Activated CD8-positive, alpha-beta memory T cell treated with anti-CD3 and anti-CD28 coated beads for 36 hours (primary cell): ENCODE measurements around the gene LZTS2. TPM values are rescaled to one million over a fixed set of nuclear protein-coding genes. Genes with fewer than 3 reads are reported as not detected.

Source experiments
- CTCF ChIA-PET: fragments of 350-600 bp; sonication (Branson Sonifier 250); formaldehyde crosslinking; loops from one replicate; lab custom pipeline; 2021; ENCODE audit warnings: antibody characterized with exemption; lab: Charles Lee
- POLR2A ChIA-PET: fragments of 350-600 bp; sonication (Branson Sonifier 250); formaldehyde crosslinking; loops from one replicate; lab custom pipeline; 2021; ENCODE audit warnings: antibody characterized with exemption; lab: Charles Lee
- total RNA-seq, 2 experiments: library from RNA; stranded (reverse); gene quantifications; one replicate each; pipeline ENCODE4 v1.2.3, GENCODE V29; 2021

The LZTS2 gene
- total RNA-seq, 2 experiments from 2014 or later = 14.2 to 14.8 TPM

- CTCF ChIA-PET = interaction anchor here (0.6 to 4.3 kb wide), 5 partner anchors 10 to 1177 kb away, joined by 3 to 93 read pairs (median 10); partner anchors contain the start of gene KAZALD1
- POLR2A ChIA-PET = interaction anchor here (1.0 kb wide), 1 partner anchor 9 kb away, joined by 5 read pairs; no protein-coding TSS in a partner anchor
Observed at GRCh38 chr10:101052285-101052684, 52.7 kb downstream of the LZTS2 start.

DNA sequence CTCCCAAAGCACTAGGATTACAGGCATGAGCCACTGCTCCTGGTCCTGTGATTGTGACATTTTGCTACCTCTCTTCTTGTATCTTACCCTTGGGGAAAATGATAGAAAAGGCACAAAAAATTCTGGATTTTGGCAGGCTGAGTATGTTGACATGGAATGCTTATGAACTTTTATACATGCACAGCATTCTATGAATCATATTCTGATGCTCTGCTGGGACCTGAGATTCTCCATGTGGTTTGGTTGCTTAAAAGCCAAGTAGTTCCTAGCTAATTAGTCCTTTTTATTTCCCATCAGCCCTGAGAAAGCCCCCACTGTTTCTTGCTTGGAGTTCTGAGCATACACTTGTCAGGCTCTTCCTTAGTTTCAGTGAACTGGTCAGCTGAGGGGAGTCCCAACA, 53.9 kb downstream of the LZTS2 start:
- CTCF ChIA-PET = interaction anchor here (3.8 to 4.3 kb wide), 2 partner anchors 10 to 11 kb away, joined by 31 to 93 read pairs; partner anchors contain the start of gene KAZALD1
- POLR2A ChIA-PET = no interaction called here

DNA sequence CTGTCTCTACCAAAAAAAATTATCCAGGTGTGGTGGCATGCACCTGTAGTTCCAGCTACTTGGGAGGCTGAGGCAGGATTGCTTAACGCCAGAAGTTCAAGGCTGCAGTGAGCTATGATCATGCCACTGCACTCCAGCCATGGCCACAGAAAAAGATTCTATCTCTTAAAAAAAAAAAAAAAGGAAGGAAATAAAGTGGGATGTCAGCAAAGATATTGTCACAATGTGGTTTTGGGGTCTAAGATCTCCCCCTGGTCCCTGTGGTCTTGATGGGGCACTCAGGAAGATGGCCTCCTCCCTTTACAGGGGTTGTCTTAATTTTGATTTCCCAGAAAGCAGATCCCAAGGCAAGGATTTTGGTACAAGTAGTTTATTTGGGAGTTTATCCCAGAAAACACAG, 54.7 kb downstream of the LZTS2 start:
- ChIA-PET POLR2A (interaction anchor here (0.7 kb wide), 1 partner anchor 52 kb away, joined by 3 read pairs; no protein-coding TSS in a partner anchor), CTCF (interaction anchor here (1.5 kb wide), 1 partner anchor 11 kb away, joined by 3 read pairs; no protein-coding TSS in a partner anchor)

DNA sequence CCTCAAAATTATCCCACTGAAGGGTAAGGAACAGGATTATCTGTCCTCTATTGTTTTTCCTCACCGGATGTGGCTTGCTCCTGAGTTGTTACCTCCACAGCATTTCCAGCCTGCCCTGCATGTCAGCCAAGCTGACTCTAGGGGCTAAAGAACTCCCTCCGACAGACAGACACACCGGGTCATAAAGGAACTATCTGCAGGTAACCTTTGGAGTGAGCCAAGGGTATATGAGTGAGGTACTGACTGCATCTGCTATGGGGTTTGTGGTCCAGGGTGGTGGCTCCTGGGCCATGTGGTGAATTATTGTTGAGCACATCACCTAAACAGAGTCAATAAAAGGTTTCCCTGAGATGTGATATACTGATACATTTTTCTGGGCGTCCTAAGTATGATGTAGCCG, 55.3 kb downstream of the LZTS2 start:
- POLR2A ChIA-PET = no interaction called here

DNA sequence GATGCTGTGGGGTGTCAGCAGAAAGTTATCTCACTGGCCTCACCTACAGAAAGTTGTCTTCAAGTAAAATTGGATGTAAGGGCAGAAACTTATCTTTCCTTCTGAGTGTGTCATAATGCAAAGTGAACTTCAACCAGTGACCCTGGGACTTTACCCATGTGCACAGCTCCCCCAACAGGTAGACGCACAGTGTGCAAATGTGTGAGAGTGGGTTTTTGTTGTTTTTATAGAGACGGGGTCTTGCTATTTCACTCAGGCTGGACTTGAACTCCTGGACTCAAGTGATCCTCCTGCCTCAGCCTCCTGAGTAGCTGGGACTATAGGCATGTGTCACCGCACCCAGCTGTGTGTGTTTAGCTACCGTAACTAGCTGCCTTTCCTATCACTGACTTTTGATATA, 55.8 kb downstream of the LZTS2 start:
- POLR2A ChIA-PET = no interaction called here
- CTCF ChIA-PET = interaction anchor here (0.6 to 1.5 kb wide), 4 partner anchors 12 to 24 kb away, joined by 3 to 4 read pairs (median 4); no protein-coding TSS in a partner anchor

More for the DNA sequence above, 55.3 kb downstream of the LZTS2 start:
- CTCF ChIA-PET = interaction anchor here (0.6 to 1.5 kb wide), 4 partner anchors 12 to 23 kb away, joined by 3 to 4 read pairs (median 4); no protein-coding TSS in a partner anchor

GRCh38 chr10:101056365-101057151, 57.0 kb downstream of the LZTS2 start:
- POLR2A ChIA-PET = interaction anchor here (0.6 kb wide), 1 partner anchor 15 kb away, joined by 6 read pairs; no protein-coding TSS in a partner anchor
- CTCF ChIA-PET = interaction anchor here (7.5 kb wide), 1 partner anchor 12 kb away, joined by 107 read pairs; no protein-coding TSS in a partner anchor

Other genes with a start within 250 kb of the LZTS2 start
- 10 to 100 TPM; 33.5 to 33.9 TPM for gene SLF2, start 86.8 kb upstream of the LZTS2 start, total RNA-seq
- under 1 TPM; 0.70 to 0.71 TPM for gene SEMA4G, start 30.3 kb upstream of the LZTS2 start, total RNA-seq
- 10 to 100 TPM; 56.7 to 56.8 TPM for gene MRPL43, start 12.3 kb upstream of the LZTS2 start, total RNA-seq
- 10 to 100 TPM; 41.0 to 42.0 TPM for gene TWNK, start 12.3 kb upstream of the LZTS2 start, total RNA-seq
- under 1 TPM; 0.27 TPM for gene PDZD7, start 31.3 kb downstream of the LZTS2 start, total RNA-seq
- gene SFXN3, start 31.4 kb downstream of the LZTS2 start, total RNA-seq = 10 to 100 TPM; 21.2 to 23.0 TPM
- gene KAZALD1, start 62.2 kb downstream of the LZTS2 start, total RNA-seq = under 1 TPM; 0.21 to 0.31 TPM
- not detected for gene TLX1, start 131.5 kb downstream of the LZTS2 start, total RNA-seq
- not detected for gene LBX1, start 229.7 kb downstream of the LZTS2 start, total RNA-seq